Endodermal cell (in vitro differentiated cells): Measurements from ENCODE around the gene AGAP3. TPM values are rescaled to one million over a fixed set of nuclear protein-coding genes. Genes with fewer than 3 reads are reported as not detected.

ENCODE experiments used
- DNase-seq: peaks from one replicate; pipeline ENCODE4 v3.0.0-alpha.2; 2017
- H3K27ac ChIP-seq: 2 replicates; pipeline ENCODE4 v1.5.1; 2013; ENCODE audit warnings: mild to moderate bottlenecking, low read depth, low read length, moderate library complexity
- H3K27me3 ChIP-seq: 2 replicates; pipeline ENCODE4 v1.6.1; 2013; ENCODE audit warnings: mild to moderate bottlenecking, low read length, moderate library complexity; ENCODE audit not compliant: insufficient read depth, control insufficient read depth, poor library complexity, severe bottlenecking
- H3K36me3 ChIP-seq: 2 replicates; pipeline ENCODE4 v1.7.0; 2013; ENCODE audit warnings: mild to moderate bottlenecking, low read length, moderate library complexity; ENCODE audit not compliant: control insufficient read depth, insufficient read depth
- H3K4me1 ChIP-seq: one replicate; pipeline ENCODE4 v1.7.0; 2013; ENCODE audit warnings: low read length; ENCODE audit not compliant: control insufficient read depth, insufficient read depth
- H3K4me3 ChIP-seq: 2 replicates; pipeline ENCODE4 v1.5.1; 2013; ENCODE audit warnings: mild to moderate bottlenecking, low read length, moderate library complexity
- H3K9ac ChIP-seq: 2 replicates; pipeline ENCODE4 v1.6.1; 2013; ENCODE audit warnings: mild to moderate bottlenecking, low read length, moderate library complexity; ENCODE audit not compliant: poor library complexity, severe bottlenecking; ENCODE audit errors: extremely low read depth
- H3K9me3 ChIP-seq: 2 replicates; pipeline ENCODE4 v1.6.1; 2013; ENCODE audit warnings: mild to moderate bottlenecking, low read length, moderate library complexity; ENCODE audit not compliant: control insufficient read depth
- H3K27ac Mint-ChIP-seq: 2 replicates; pipeline ENCODE4 v1.8.0; 2020; ENCODE audit warnings: mixed read lengths
- H3K27me3 Mint-ChIP-seq: 2 replicates; pipeline ENCODE4 v1.8.0; 2021; ENCODE audit warnings: mild to moderate bottlenecking, mixed read lengths; ENCODE audit not compliant: insufficient read depth
- H3K36me3 Mint-ChIP-seq: 2 replicates; pipeline ENCODE4 v1.8.0; 2020; ENCODE audit warnings: low read depth, mixed read lengths
- H3K4me1 Mint-ChIP-seq: 2 replicates; pipeline ENCODE4 v1.8.0; 2020; ENCODE audit warnings: mixed read lengths
- H3K4me3 Mint-ChIP-seq: 2 replicates; pipeline ENCODE4 v1.8.0; 2020; ENCODE audit warnings: mild to moderate bottlenecking, moderate library complexity, mixed read lengths
- H3K9me3 Mint-ChIP-seq: 2 replicates; pipeline ENCODE4 v1.8.0; 2020; ENCODE audit warnings: mild to moderate bottlenecking, mixed read lengths
- WGBS, 2 experiments: methylation state at CpG; one replicate each; pipeline versions ENCODE4 v1.1.5 to v1.1.7; 2013; ENCODE audit warnings: missing lambda C conversion rate in 2 of 2, mixed read lengths in 1 of 2; ENCODE audit not compliant: insufficient coverage in 1 of 2, insufficient read length in 1 of 2; 5-methylcytosine and 5-hydroxymethylcytosine counted together
- total RNA-seq, 2 donors: library from RNA; stranded (reverse); fragmentation: NEBNext Ultra II Directional in 1 of 2; extraction: Animal tissue kit (Norgen Biotek cat#: 25700) in 1 of 2; gene quantifications; 2 replicates in 1 of 2; 3 replicates in 1 of 2; pipeline ENCODE4 v1.2.1, GENCODE V29; 2021
- TF ChIP-seq, protein P1 (sequence below): fragments of 200-600 bp; sonication (generic); conservative IDR thresholded peaks from 2 replicates; pipeline ENCODE4 v1.5.0; 2021; ENCODE audit warnings: antibody characterized with exemption, mild to moderate bottlenecking

The AGAP3 gene
- total RNA-seq, 2 donors from 2014 or later = 113 to 116 TPM

GRCh38 chr7:151115121-151115835, 29.0 kb downstream of the AGAP3 start:
- H3K9me3 Mint-ChIP-seq = no peaks in the 10 kb centered on the region
- Histone ChIP-seq H3K9ac (no peak overlapping the region), H3K4me3 (peak overlapping the region; percentile 56), H3K27ac (no peak overlapping the region), H3K27me3 (no peaks in the 10 kb centered on the region), H3K36me3 (peaks cover 26% of the 10 kb centered on the region), H3K4me1 (peaks cover 31% of the 10 kb centered on the region), H3K9me3 (no peaks in the 10 kb centered on the region)
- 5% methylated on average over 18 to 114 of the region's 114 CpGs for WGBS, 2 experiments
- H3K36me3 Mint-ChIP-seq = peaks cover 19% of the 10 kb centered on the region
- TF ChIP-seq, protein P1, sequence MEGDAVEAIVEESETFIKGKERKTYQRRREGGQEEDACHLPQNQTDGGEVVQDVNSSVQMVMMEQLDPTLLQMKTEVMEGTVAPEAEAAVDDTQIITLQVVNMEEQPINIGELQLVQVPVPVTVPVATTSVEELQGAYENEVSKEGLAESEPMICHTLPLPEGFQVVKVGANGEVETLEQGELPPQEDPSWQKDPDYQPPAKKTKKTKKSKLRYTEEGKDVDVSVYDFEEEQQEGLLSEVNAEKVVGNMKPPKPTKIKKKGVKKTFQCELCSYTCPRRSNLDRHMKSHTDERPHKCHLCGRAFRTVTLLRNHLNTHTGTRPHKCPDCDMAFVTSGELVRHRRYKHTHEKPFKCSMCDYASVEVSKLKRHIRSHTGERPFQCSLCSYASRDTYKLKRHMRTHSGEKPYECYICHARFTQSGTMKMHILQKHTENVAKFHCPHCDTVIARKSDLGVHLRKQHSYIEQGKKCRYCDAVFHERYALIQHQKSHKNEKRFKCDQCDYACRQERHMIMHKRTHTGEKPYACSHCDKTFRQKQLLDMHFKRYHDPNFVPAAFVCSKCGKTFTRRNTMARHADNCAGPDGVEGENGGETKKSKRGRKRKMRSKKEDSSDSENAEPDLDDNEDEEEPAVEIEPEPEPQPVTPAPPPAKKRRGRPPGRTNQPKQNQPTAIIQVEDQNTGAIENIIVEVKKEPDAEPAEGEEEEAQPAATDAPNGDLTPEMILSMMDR = peak; percentile 48
- peak overlapping the region; percentile 61 for H3K4me3 Mint-ChIP-seq
- no peak overlapping the region for H3K27ac Mint-ChIP-seq
- DNase-seq = peak; percentile 78
- H3K27me3 Mint-ChIP-seq = no peaks in the 10 kb centered on the region
- H3K4me1 Mint-ChIP-seq = peaks cover 27% of the 10 kb centered on the region

DNA sequence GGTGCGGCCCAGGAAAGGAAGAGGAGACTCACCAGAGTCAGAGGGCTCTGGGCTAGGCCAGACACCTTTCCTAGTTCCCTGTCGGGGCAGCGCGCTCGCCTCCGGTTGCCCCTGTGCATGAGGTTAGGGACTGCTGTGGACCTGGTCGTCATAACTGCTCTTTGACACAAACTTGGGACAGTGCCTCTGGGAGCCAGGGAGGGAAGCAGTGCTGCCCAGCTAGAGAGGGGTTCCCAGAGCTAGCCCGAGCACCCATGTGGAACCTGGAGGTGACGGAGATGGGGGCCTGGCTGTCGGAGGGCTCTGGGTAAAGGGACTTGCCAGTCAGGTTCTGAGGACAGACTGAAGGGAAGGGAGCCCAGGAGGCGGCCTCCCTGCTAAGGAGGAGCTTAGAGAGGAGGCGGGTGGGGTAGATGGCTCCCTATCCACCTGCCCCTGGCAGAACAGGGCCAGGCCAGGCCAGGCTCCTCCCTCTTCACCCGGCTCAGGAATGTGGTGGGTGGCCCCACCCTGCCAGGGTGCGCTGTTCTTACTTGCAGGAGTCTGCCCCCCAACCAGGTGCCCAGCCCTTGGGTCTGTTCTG, 29.7 kb downstream of the AGAP3 start:
- DNase-seq = no peak
- peaks cover 27% of the 10 kb centered on the region for H3K4me1 Mint-ChIP-seq
- H3K9me3 Mint-ChIP-seq = no peaks in the 10 kb centered on the region
- no peak overlapping the region for H3K9ac ChIP-seq
- H3K4me1 ChIP-seq = peaks cover 31% of the 10 kb centered on the region
- H3K36me3 Mint-ChIP-seq = peaks cover 25% of the 10 kb centered on the region
- H3K27ac Mint-ChIP-seq = peak overlapping the region; percentile 82
- H3K4me3 ChIP-seq = peak overlapping the region; percentile 56
- no peaks in the 10 kb centered on the region for H3K27me3 ChIP-seq
- no peak overlapping the region for H3K27ac ChIP-seq
- H3K9me3 ChIP-seq = no peaks in the 10 kb centered on the region
- TF ChIP-seq, protein P1 = no peak
- no peaks in the 10 kb centered on the region for H3K27me3 Mint-ChIP-seq
- WGBS, 2 experiments = 75 to 81% methylated on average over 8 to 14 of the region's 14 CpGs
- H3K36me3 ChIP-seq = peaks cover 29% of the 10 kb centered on the region
- peak overlapping the region; percentile 61 for H3K4me3 Mint-ChIP-seq

GRCh38 chr7:151116603-151117440, 30.5 kb downstream of the AGAP3 start:
- TF ChIP-seq, protein P1 = no peak
- H3K4me1 Mint-ChIP-seq = peaks cover 21% of the 10 kb centered on the region
- Histone ChIP-seq H3K4me1 (peaks cover 23% of the 10 kb centered on the region), H3K27me3 (no peaks in the 10 kb centered on the region), H3K36me3 (peaks cover 29% of the 10 kb centered on the region), H3K9me3 (no peaks in the 10 kb centered on the region), H3K9ac (no peak overlapping the region), H3K27ac (no peak overlapping the region), H3K4me3 (no peak overlapping the region)
- H3K27ac Mint-ChIP-seq = no peak overlapping the region
- H3K9me3 Mint-ChIP-seq = no peaks in the 10 kb centered on the region
- WGBS, 2 experiments = 92 to 96% methylated on average over 15 to 27 of the region's 27 CpGs
- H3K27me3 Mint-ChIP-seq = no peaks in the 10 kb centered on the region
- H3K4me3 Mint-ChIP-seq = no peak overlapping the region
- DNase-seq = no peak
- peaks cover 34% of the 10 kb centered on the region for H3K36me3 Mint-ChIP-seq
